Effector memory CD8-positive, alpha-beta T cell (primary cell): ENCODE results near the gene HOOK2.

Experiments
- ATAC-seq: fragments of 150-1000 bp; cut with Tn5 transposase; replicated peaks from 2 replicates; pipeline ENCODE4 v1.10.0; 2021; ENCODE audit warnings: mild to moderate bottlenecking, moderate library complexity
- DNase-seq, 3 experiments: peaks; one replicate each; pipeline ENCODE4 v3.0.0; 2021
- H3K27ac Mint-ChIP-seq, 2 donors: one replicate each; pipeline ENCODE4 v1.8.0; 2022; ENCODE audit warnings: mild to moderate bottlenecking in 2 of 2, mixed read lengths in 2 of 2, moderate library complexity in 2 of 2
- H3K27me3 Mint-ChIP-seq, 2 donors: one replicate each; pipeline ENCODE4 v1.8.0; 2022; ENCODE audit warnings: mixed read lengths in 2 of 2
- H3K36me3 Mint-ChIP-seq: one replicate; pipeline ENCODE4 v1.8.0; 2022; ENCODE audit warnings: mild to moderate bottlenecking, moderate library complexity, mixed read lengths; ENCODE audit not compliant: insufficient read depth
- H3K4me1 Mint-ChIP-seq, 2 donors: one replicate each; pipeline ENCODE4 v1.8.0; 2022; ENCODE audit warnings: low read depth in 2 of 2, mixed read lengths in 2 of 2
- H3K4me3 Mint-ChIP-seq, 2 donors: one replicate each; pipeline ENCODE4 v1.8.0; 2022; ENCODE audit warnings: mild to moderate bottlenecking in 2 of 2, mixed read lengths in 2 of 2, moderate library complexity in 2 of 2
- H3K9me3 Mint-ChIP-seq, 2 donors: one replicate each; pipeline ENCODE4 v1.8.0; 2022; ENCODE audit warnings: mixed read lengths in 2 of 2

Gene HOOK2

GRCh38 chr19:12790628-12791344 is 15.4 kb upstream of the HOOK2 start:
- Mint-ChIP-seq H3K36me3 (peaks cover 64% of the 10 kb centered on the region), H3K27ac (peak overlapping the region; percentile 98 to 100), H3K4me1 (peaks cover 25 to 29% of the 10 kb centered on the region in 2 donors)

GRCh38 chr19:12789904-12790619 is 14.7 kb upstream of the HOOK2 start:
- peaks cover 22 to 26% of the 10 kb centered on the region in 2 donors for H3K4me1 Mint-ChIP-seq
- peak; percentile 89 to 93 (median 93) for DNase-seq
- H3K9me3 Mint-ChIP-seq: no peaks in the 10 kb centered on the region
- peak; percentile 45 for ATAC-seq
- no peaks in the 10 kb centered on the region for H3K27me3 Mint-ChIP-seq
- H3K27ac Mint-ChIP-seq: peak overlapping the region; percentile 98 to 100
- peak overlapping the region; percentile 95 to 98 for H3K4me3 Mint-ChIP-seq
- peaks cover 59% of the 10 kb centered on the region for H3K36me3 Mint-ChIP-seq

More at GRCh38 chr19:12790628-12791344, 15.4 kb upstream of the HOOK2 start:
- DNase-seq: no peak
- Mint-ChIP-seq H3K9me3 (no peaks in the 10 kb centered on the region), H3K4me3 (peak overlapping the region; percentile 95 to 98), H3K27me3 (no peaks in the 10 kb centered on the region)
- ATAC-seq: no peak

- peak overlapping the region; percentile 90 to 94 for H3K27ac Mint-ChIP-seq
- no peaks in the 10 kb centered on the region for H3K9me3 Mint-ChIP-seq
- no peaks in the 10 kb centered on the region for H3K27me3 Mint-ChIP-seq
- DNase-seq: peak in 1 of 3 experiments; percentile 35
- H3K36me3 Mint-ChIP-seq: peaks cover 51% of the 10 kb centered on the region
- ATAC-seq: no peak
- peaks cover 20 to 23% of the 10 kb centered on the region in 2 donors for H3K4me1 Mint-ChIP-seq
- peak overlapping the region; percentile 95 to 98 for H3K4me3 Mint-ChIP-seq
Observed at GRCh38 chr19:12789098-12789903, 13.9 kb upstream of the HOOK2 start.

GRCh38 chr19:12788682-12789097 is 13.3 kb upstream of the HOOK2 start:
- peak in 2 of 3 experiments; percentile 51 to 53 for DNase-seq
- no peak for ATAC-seq
- H3K27ac Mint-ChIP-seq: peak overlapping the region; percentile 90 to 94
- no peaks in the 10 kb centered on the region for H3K9me3 Mint-ChIP-seq
- H3K4me1 Mint-ChIP-seq: peaks cover 17 to 19% of the 10 kb centered on the region in 2 donors
- H3K4me3 Mint-ChIP-seq: peak overlapping the region; percentile 78 to 81
- peaks cover 45% of the 10 kb centered on the region for H3K36me3 Mint-ChIP-seq
- no peaks in the 10 kb centered on the region for H3K27me3 Mint-ChIP-seq

- H3K4me3 Mint-ChIP-seq: peak overlapping the region in 1 of 2 donors; percentile 78
- peaks cover 20 to 23% of the 10 kb centered on the region in 2 donors for H3K4me1 Mint-ChIP-seq
Observed at GRCh38 chr19:12788042-12788681, 12.8 kb upstream of the HOOK2 start.

GRCh38 chr19:12787458-12787857 is 12.1 kb upstream of the HOOK2 start:
- ATAC-seq (no peak), DNase-seq (no peak)
- H3K4me3 Mint-ChIP-seq: no peak overlapping the region
- no peaks in the 10 kb centered on the region for H3K27me3 Mint-ChIP-seq
- H3K36me3 Mint-ChIP-seq: peaks cover 33% of the 10 kb centered on the region
- H3K9me3 Mint-ChIP-seq: no peaks in the 10 kb centered on the region
- no peak overlapping the region for H3K27ac Mint-ChIP-seq
- H3K4me1 Mint-ChIP-seq: peaks cover 18 to 23% of the 10 kb centered on the region in 2 donors

More at GRCh38 chr19:12788042-12788681, 12.8 kb upstream of the HOOK2 start:
- Mint-ChIP-seq H3K9me3 (no peaks in the 10 kb centered on the region), H3K36me3 (peaks cover 40% of the 10 kb centered on the region), H3K27me3 (no peaks in the 10 kb centered on the region), H3K27ac (peak overlapping the region; percentile 90 to 94)
- ATAC-seq (no peak), DNase-seq (no peak)

GRCh38 chr19:12786952-12787351 is 11.6 kb upstream of the HOOK2 start:
- Mint-ChIP-seq H3K27me3 (no peaks in the 10 kb centered on the region), H3K4me3 (no peak overlapping the region), H3K9me3 (no peaks in the 10 kb centered on the region), H3K27ac (no peak overlapping the region), H3K36me3 (peaks cover 31% of the 10 kb centered on the region), H3K4me1 (peaks cover 21 to 24% of the 10 kb centered on the region in 2 donors)
- ATAC-seq (no peak), DNase-seq (no peak)

GRCh38 chr19:12786141-12786870 is 11.0 kb upstream of the HOOK2 start:
- no peaks in the 10 kb centered on the region for H3K9me3 Mint-ChIP-seq
- no peak overlapping the region for H3K4me3 Mint-ChIP-seq
- H3K4me1 Mint-ChIP-seq: peaks cover 25 to 29% of the 10 kb centered on the region in 2 donors
- no peaks in the 10 kb centered on the region for H3K27me3 Mint-ChIP-seq
- peaks cover 27% of the 10 kb centered on the region for H3K36me3 Mint-ChIP-seq
- DNase-seq (no peak), ATAC-seq (no peak)
- H3K27ac Mint-ChIP-seq: no peak overlapping the region

GRCh38 chr19:12785431-12786031 is 10.2 kb upstream of the HOOK2 start:
- no peak for DNase-seq
- no peak for ATAC-seq
- H3K27ac Mint-ChIP-seq: no peak overlapping the region
- no peaks in the 10 kb centered on the region for H3K27me3 Mint-ChIP-seq
- peaks cover 19% of the 10 kb centered on the region for H3K36me3 Mint-ChIP-seq
- no peaks in the 10 kb centered on the region for H3K9me3 Mint-ChIP-seq
- H3K4me1 Mint-ChIP-seq: peaks cover 19 to 22% of the 10 kb centered on the region in 2 donors
- H3K4me3 Mint-ChIP-seq: no peak overlapping the region

GRCh38 chr19:12784871-12785430 is 9.6 kb upstream of the HOOK2 start:
- Mint-ChIP-seq H3K27ac (no peak overlapping the region), H3K36me3 (peaks cover 13% of the 10 kb centered on the region), H3K9me3 (no peaks in the 10 kb centered on the region), H3K27me3 (no peaks in the 10 kb centered on the region), H3K4me1 (peaks cover 16% of the 10 kb centered on the region in 2 donors), H3K4me3 (no peak overlapping the region)
- DNase-seq (peak; percentile 58 to 65 (median 64)), ATAC-seq (peak; percentile 13)

GRCh38 chr19:12784394-12784870 is 9.1 kb upstream of the HOOK2 start:
- peaks cover 11% of the 10 kb centered on the region for H3K36me3 Mint-ChIP-seq
- H3K4me1 Mint-ChIP-seq: peaks cover 16 to 17% of the 10 kb centered on the region in 2 donors
- H3K27ac Mint-ChIP-seq: no peak overlapping the region
- no peak overlapping the region for H3K4me3 Mint-ChIP-seq
- ATAC-seq (peak; percentile 10), DNase-seq (no peak)
- no peaks in the 10 kb centered on the region for H3K27me3 Mint-ChIP-seq
- H3K9me3 Mint-ChIP-seq: no peaks in the 10 kb centered on the region
